Calu3 (cell line): ENCODE data around the gene STRA8. TPM values are rescaled to one million over a fixed set of nuclear protein-coding genes. Genes with fewer than 3 reads are reported as not detected.

Experiments used
- BruUV-seq: library from RNA; stranded (reverse); fragments of 400-500 nt; replicated peaks from 2 replicates; lab custom pipeline; 2021; lab: Mats Ljungman, UMichigan
- CTCF ChIA-PET: fragments of 300-600 bp; sonication (Branson Sonifier 250); formaldehyde crosslinking; loops from one replicate; lab custom pipeline; 2022; ENCODE audit warnings: antibody characterized with exemption; lab: Charles Lee
- DNase-seq: peaks from one replicate; pipeline ENCODE4 v3.0.0; 2022
- H3K27ac Mint-ChIP-seq: one replicate; pipeline ENCODE4 v1.8.0; 2022; ENCODE audit warnings: mixed read lengths; ENCODE audit not compliant: unreplicated experiment
- H3K27me3 Mint-ChIP-seq: one replicate; pipeline ENCODE4 v1.8.0; 2022; ENCODE audit warnings: mixed read lengths; ENCODE audit not compliant: unreplicated experiment
- H3K36me3 Mint-ChIP-seq: one replicate; pipeline ENCODE4 v1.8.0; 2022; ENCODE audit warnings: mild to moderate bottlenecking, moderate library complexity, mixed read lengths; ENCODE audit not compliant: insufficient read depth, unreplicated experiment
- H3K4me1 Mint-ChIP-seq: one replicate; pipeline ENCODE4 v1.8.0; 2022; ENCODE audit warnings: mild to moderate bottlenecking, low read depth, mixed read lengths; ENCODE audit not compliant: unreplicated experiment
- H3K4me3 Mint-ChIP-seq: one replicate; pipeline ENCODE4 v1.8.0; 2022; ENCODE audit warnings: mild to moderate bottlenecking, low read depth, moderate library complexity, mixed read lengths; ENCODE audit not compliant: unreplicated experiment
- H3K9me3 Mint-ChIP-seq: one replicate; pipeline ENCODE4 v1.8.0; 2022; ENCODE audit warnings: low read depth, mixed read lengths; ENCODE audit not compliant: unreplicated experiment
- CTCF ChIP-seq: fragments of 200-600 bp; IDR thresholded peaks from one replicate; pipeline ENCODE4 v1.8.0; 2022; ENCODE audit warnings: antibody characterized with exemption; ENCODE audit not compliant: unreplicated experiment
- intact Hi-C: fragments of 100-400 bp; cut with micrococcal nuclease; formaldehyde crosslinking; loops from one replicate; pipeline ENCODE4 v1.10.0; 2022; ENCODE audit not compliant: unreplicated experiment
- total RNA-seq: library from RNA; stranded (reverse); gene quantifications from 2 replicates; pipeline ENCODE4 v1.2.3, GENCODE V29; 2022

STRA8 gene
- total RNA-seq, 1 experiment from 2014 or later = not detected

GRCh38 chr7:135234727-135235126 is 1.1 kb downstream of the STRA8 start:
- no TSS peak for BruUV-seq
- TF ChIP-seq CTCF = no peak
- Mint-ChIP-seq H3K4me3 (no peak overlapping the region), H3K9me3 (no peaks in the 10 kb centered on the region), H3K27me3 (no peaks in the 10 kb centered on the region), H3K4me1 (peaks cover 14% of the 10 kb centered on the region), H3K27ac (no peak overlapping the region), H3K36me3 (no peaks in the 10 kb centered on the region)
- no peak for DNase-seq
- CTCF ChIA-PET = no interaction called here
- intact Hi-C loops = no loop called here

GRCh38 chr7:135235841-135236240 is 2.2 kb downstream of the STRA8 start:
- intact Hi-C loops = no loop called here
- no peaks in the 10 kb centered on the region for H3K36me3 Mint-ChIP-seq
- H3K27me3 Mint-ChIP-seq = no peaks in the 10 kb centered on the region
- TF ChIP-seq CTCF = no peak
- H3K27ac Mint-ChIP-seq = no peak overlapping the region
- no peak for DNase-seq
- H3K4me1 Mint-ChIP-seq = peaks cover 14% of the 10 kb centered on the region
- BruUV-seq = no TSS peak
- no peaks in the 10 kb centered on the region for H3K9me3 Mint-ChIP-seq
- CTCF ChIA-PET = interaction anchor here (0.5 to 0.7 kb wide), 2 partner anchors 33 to 45 kb away, joined by 3 to 4 read pairs; no protein-coding TSS in a partner anchor
- H3K4me3 Mint-ChIP-seq = no peak overlapping the region

- Mint-ChIP-seq H3K27me3 (peaks cover 9% of the 10 kb centered on the region), H3K4me1 (peaks cover 14% of the 10 kb centered on the region), H3K36me3 (no peaks in the 10 kb centered on the region), H3K27ac (no peak overlapping the region), H3K4me3 (no peak overlapping the region), H3K9me3 (no peaks in the 10 kb centered on the region)
- DNase-seq = no peak
- no TSS peak for BruUV-seq
- CTCF ChIA-PET = interaction anchor here (0.5 kb wide), 1 partner anchor 266 kb away, joined by 3 read pairs; no protein-coding TSS in a partner anchor
- no peak for TF ChIP-seq CTCF
- intact Hi-C loops = no loop called here
These were observed 3.1 kb downstream of the STRA8 start for GRCh38 chr7:135236727-135237126.

GRCh38 chr7:135238112-135238744 is 4.6 kb downstream of the STRA8 start:
- Mint-ChIP-seq H3K4me1 (peaks cover 14% of the 10 kb centered on the region), H3K27me3 (peaks cover 17% of the 10 kb centered on the region), H3K27ac (no peak overlapping the region), H3K36me3 (no peaks in the 10 kb centered on the region), H3K4me3 (no peak overlapping the region), H3K9me3 (no peaks in the 10 kb centered on the region)
- BruUV-seq = no TSS peak
- CTCF ChIA-PET = no interaction called here
- peak; percentile 62 for TF ChIP-seq CTCF
- intact Hi-C loops = no loop called here
- peak; percentile 22 for DNase-seq
